NCI-H446 treated with DMSO at 0.1 percent for 48 hours (cell line): ENCODE data around the gene ZFTA.
"Not testable (repeated sequence)": the region's sequence is repeated elsewhere in the genome, so short reads cannot be mapped to it uniquely, and the experiment has no call there.

Experiments used
- DNase-seq: peaks from one replicate; lab custom pipeline; 2025; lab: John Stamatoyannopoulos, UW

ZFTA gene

GRCh38 chr11:63775191-63775590 is 6.6 kb upstream of the ZFTA start:
- no peak for DNase-seq

- not testable (repeated sequence) for DNase-seq
Observed at GRCh38 chr11:63771741-63772318, 3.3 kb upstream of the ZFTA start.

- no peak for DNase-seq
Observed at GRCh38 chr11:63770763-63771162, 2.2 kb upstream of the ZFTA start.

- no peak for DNase-seq
Observed at GRCh38 chr11:63769714-63770455, 1.3 kb upstream of the ZFTA start.

- DNase-seq = no peak
Observed at GRCh38 chr11:63769042-63769713, 603 bp upstream of the ZFTA start.

- DNase-seq = peak; percentile 35
Observed at GRCh38 chr11:63767565-63768236, 874 bp downstream of the ZFTA start.

- no peak for DNase-seq
Observed at GRCh38 chr11:63767267-63767564, 1.4 kb downstream of the ZFTA start.

- DNase-seq = no peak
Observed at GRCh38 chr11:63766531-63767235, 1.9 kb downstream of the ZFTA start.

- DNase-seq = no peak
Observed at GRCh38 chr11:63765688-63766241, 2.8 kb downstream of the ZFTA start.

GRCh38 chr11:63764679-63765647 is 3.6 kb downstream of the ZFTA start:
- DNase-seq = no peak

GRCh38 chr11:63764340-63764678 is 4.3 kb downstream of the ZFTA start:
- DNase-seq = no peak

- DNase-seq = no peak
Observed at GRCh38 chr11:63763496-63764339, 4.9 kb downstream of the ZFTA start.

- DNase-seq = no peak
Observed at GRCh38 chr11:63762654-63763495, 5.7 kb downstream of the ZFTA start.

GRCh38 chr11:63761931-63762653 is 6.5 kb downstream of the ZFTA start:
- no peak for DNase-seq

GRCh38 chr11:63761188-63761587 is 7.4 kb downstream of the ZFTA start:
- no peak for DNase-seq

GRCh38 chr11:63760487-63761079 is 8.0 kb downstream of the ZFTA start:
- no peak for DNase-seq

- no peak for DNase-seq
Observed at GRCh38 chr11:63756919-63757761, 11.4 kb downstream of the ZFTA start.
